Activated naive CD4-positive, alpha-beta T cell treated with anti-CD3 and anti-CD28 coated beads, Interleukin-2, amount 10 ng/mL, durations not matched to agents 5 hours and 36 hours (primary cell): ENCODE results near the gene ACOT11. TPM values are rescaled to one million over a fixed set of nuclear protein-coding genes. Genes with fewer than 3 reads are reported as not detected.

Source experiments
- total RNA-seq, 2 experiments: library from RNA; stranded (reverse); gene quantifications; one replicate each; pipeline ENCODE4 v1.2.3, GENCODE V29; 2021

ACOT11 gene
- under 1 TPM; 0.53 to 0.77 TPM for total RNA-seq

GRCh38 chr1:54547601-54548388 is at the start of gene ACOT11:
Gene ACOT11, plus strand, starts transcription at chr1:54548228. Its CDS starts 82 bp downstream, at chr1:54548310.

GRCh38 chr1:54623216-54624007 is 75.4 kb downstream of the ACOT11 start, which contains the start of gene FAM151A:
Gene FAM151A, minus strand, starts transcription at chr1:54623525. Its CDS starts 130 bp downstream, at chr1:54623395.

GRCh38 chr1:54640863-54641836 is 93.1 kb downstream of the ACOT11 start, which contains the start of gene MROH7:
Gene MROH7, plus strand, starts transcription at chr1:54641786. Its CDS starts 11,141 bp downstream, at chr1:54652927.

Other genes starting within 250 kb of the ACOT11 start
- 100 to 1,000 TPM; 101 to 108 TPM for gene SSBP3, start 141.8 kb upstream of the ACOT11 start, total RNA-seq
- gene FAM151A, start 75.3 kb downstream of the ACOT11 start, total RNA-seq, result not detected
- not detected for gene MROH7, start 93.6 kb downstream of the ACOT11 start, total RNA-seq
- 10 to 100 TPM; 18.0 to 18.5 TPM for gene TTC4, start 167.6 kb downstream of the ACOT11 start, total RNA-seq
- 1 to 10 TPM; 2.7 to 3.0 TPM for gene PARS2, start 216.3 kb downstream of the ACOT11 start, total RNA-seq